ENCODE results near the gene EFHD2. TPM values are rescaled to one million over a fixed set of nuclear protein-coding genes. Genes with fewer than 3 reads are reported as not detected.

Gene EFHD2
- total RNA-seq, 1 experiment from 2014 or later, result 69.7 TPM

DNA sequence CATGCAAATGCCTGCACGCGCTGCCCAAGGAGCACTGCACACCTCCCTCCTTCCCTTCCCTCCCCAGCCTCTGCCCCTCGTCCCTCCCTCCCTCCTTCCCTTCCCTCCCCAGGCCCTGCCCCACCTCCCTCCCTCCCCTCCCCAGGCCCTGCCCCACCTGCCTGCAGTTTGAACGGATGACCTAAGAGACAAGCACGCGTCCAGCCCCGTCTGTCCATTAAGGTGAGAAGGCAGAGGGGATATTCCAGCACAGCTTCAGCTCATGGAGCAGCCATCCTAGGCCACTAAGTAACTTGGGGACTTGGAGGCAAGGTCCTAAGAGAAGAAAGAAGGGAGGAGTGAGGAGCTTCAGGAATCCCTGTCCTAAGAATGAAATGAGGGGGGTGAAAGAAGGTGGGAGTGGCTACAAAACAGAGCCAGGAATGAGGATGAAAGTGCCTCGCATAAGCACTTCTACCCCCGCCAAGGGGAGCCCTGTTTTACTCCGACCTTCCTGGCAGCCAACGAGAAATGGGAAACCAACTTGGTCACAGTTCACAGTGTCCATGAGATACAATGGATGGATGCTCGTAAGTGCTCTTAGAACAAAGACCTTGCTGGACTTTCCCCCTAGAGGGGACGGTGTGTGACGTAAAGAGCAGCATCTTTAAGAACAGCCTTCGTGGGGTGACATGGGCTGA is 21.3 kb upstream of the EFHD2 start:
- Histone ChIP-seq H3K4me2 (ENCODE audit: low read length) (no peak overlapping the region), H3K9me3 (ENCODE audit: control insufficient read depth in 1 of 2, insufficient read depth in 1 of 2, low read depth in 1 of 2, low read length in 2 of 2) (no peaks in the 10 kb centered on the region), H3K4me1 (ENCODE audit: control insufficient read depth in 1 of 2, insufficient read depth in 2 of 2, low read length in 2 of 2) (no peaks in the 10 kb centered on the region), H3K79me2 (ENCODE audit: insufficient read depth, low read length) (no peaks in the 10 kb centered on the region), H4K20me1 (ENCODE audit: insufficient read depth) (no peaks in the 10 kb centered on the region), H2AFZ (ENCODE audit: low read depth, low read length, poor library complexity, severe bottlenecking) (no peak overlapping the region), H3K36me3 (ENCODE audit: control insufficient read depth in 1 of 2, insufficient read depth in 2 of 2, low read length in 2 of 2) (no peaks in the 10 kb centered on the region), H3K9me2 (ENCODE audit: insufficient read depth) (no peaks in the 10 kb centered on the region), H3K4me3 (replicated peaks in 1 of 2; ENCODE audit: low read depth in 1 of 2, low read length in 2 of 2) (no peak overlapping the region), H3K9ac (ENCODE audit: low read length) (no peak overlapping the region), H3K27me3 (ENCODE audit: insufficient read depth, low read length) (no peaks in the 10 kb centered on the region), H3K27ac (ENCODE audit: low read depth, low read length) (no peak overlapping the region)
- ChIA-PET CTCF (no interaction called here), RAD21 (ENCODE audit: low non-redundant PET in 1 of 2, low total read pairs in 2 of 2, uncharacterized antibody in 2 of 2, unreplicated experiment in 2 of 2) (no interaction called here), POLR2A (no interaction called here)
- no TSS peak for BruUV-seq (replicated peaks)
- ATAC-seq (no peak), DNase-seq (ENCODE audit: low read depth, low spot score) (no peak)
- TF ChIP-seq, protein P1, sequence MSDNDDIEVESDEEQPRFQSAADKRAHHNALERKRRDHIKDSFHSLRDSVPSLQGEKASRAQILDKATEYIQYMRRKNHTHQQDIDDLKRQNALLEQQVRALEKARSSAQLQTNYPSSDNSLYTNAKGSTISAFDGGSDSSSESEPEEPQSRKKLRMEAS (IDR thresholded peaks at IDR 0.05), result no peak
- no peak for TF ChIP-seq EGR1 (IDR thresholded peaks at IDR 0.05; ENCODE audit: low read depth)
- TF ChIP-seq RAD21 (IDR thresholded peaks at IDR 0.05; ENCODE audit: low read depth), result no peak
- TF ChIP-seq, protein P2, sequence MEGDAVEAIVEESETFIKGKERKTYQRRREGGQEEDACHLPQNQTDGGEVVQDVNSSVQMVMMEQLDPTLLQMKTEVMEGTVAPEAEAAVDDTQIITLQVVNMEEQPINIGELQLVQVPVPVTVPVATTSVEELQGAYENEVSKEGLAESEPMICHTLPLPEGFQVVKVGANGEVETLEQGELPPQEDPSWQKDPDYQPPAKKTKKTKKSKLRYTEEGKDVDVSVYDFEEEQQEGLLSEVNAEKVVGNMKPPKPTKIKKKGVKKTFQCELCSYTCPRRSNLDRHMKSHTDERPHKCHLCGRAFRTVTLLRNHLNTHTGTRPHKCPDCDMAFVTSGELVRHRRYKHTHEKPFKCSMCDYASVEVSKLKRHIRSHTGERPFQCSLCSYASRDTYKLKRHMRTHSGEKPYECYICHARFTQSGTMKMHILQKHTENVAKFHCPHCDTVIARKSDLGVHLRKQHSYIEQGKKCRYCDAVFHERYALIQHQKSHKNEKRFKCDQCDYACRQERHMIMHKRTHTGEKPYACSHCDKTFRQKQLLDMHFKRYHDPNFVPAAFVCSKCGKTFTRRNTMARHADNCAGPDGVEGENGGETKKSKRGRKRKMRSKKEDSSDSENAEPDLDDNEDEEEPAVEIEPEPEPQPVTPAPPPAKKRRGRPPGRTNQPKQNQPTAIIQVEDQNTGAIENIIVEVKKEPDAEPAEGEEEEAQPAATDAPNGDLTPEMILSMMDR (IDR thresholded peaks at IDR 0.05 in 2 of 3, conservative IDR thresholded peaks at IDR 0.05 in 1 of 3; ENCODE audit: borderline replicate concordance in 1 of 3, insufficient read depth in 1 of 3, low read depth in 2 of 3, low read length in 2 of 3), result no peak
- no peak for TF ChIP-seq SP1 (IDR thresholded peaks at IDR 0.05; ENCODE audit: low read depth)
- TF ChIP-seq FOSL1 (IDR thresholded peaks at IDR 0.05; ENCODE audit: low read depth), result no peak
- no peak for TF ChIP-seq ZFX (IDR thresholded peaks at IDR 0.05)
- no peak for TF ChIP-seq CEBPB (IDR thresholded peaks at IDR 0.05; ENCODE audit: low read depth)
- TF ChIP-seq, protein P3, sequence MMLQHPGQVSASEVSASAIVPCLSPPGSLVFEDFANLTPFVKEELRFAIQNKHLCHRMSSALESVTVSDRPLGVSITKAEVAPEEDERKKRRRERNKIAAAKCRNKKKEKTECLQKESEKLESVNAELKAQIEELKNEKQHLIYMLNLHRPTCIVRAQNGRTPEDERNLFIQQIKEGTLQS (IDR thresholded peaks at IDR 0.05), result no peak
- TF ChIP-seq, protein P4, sequence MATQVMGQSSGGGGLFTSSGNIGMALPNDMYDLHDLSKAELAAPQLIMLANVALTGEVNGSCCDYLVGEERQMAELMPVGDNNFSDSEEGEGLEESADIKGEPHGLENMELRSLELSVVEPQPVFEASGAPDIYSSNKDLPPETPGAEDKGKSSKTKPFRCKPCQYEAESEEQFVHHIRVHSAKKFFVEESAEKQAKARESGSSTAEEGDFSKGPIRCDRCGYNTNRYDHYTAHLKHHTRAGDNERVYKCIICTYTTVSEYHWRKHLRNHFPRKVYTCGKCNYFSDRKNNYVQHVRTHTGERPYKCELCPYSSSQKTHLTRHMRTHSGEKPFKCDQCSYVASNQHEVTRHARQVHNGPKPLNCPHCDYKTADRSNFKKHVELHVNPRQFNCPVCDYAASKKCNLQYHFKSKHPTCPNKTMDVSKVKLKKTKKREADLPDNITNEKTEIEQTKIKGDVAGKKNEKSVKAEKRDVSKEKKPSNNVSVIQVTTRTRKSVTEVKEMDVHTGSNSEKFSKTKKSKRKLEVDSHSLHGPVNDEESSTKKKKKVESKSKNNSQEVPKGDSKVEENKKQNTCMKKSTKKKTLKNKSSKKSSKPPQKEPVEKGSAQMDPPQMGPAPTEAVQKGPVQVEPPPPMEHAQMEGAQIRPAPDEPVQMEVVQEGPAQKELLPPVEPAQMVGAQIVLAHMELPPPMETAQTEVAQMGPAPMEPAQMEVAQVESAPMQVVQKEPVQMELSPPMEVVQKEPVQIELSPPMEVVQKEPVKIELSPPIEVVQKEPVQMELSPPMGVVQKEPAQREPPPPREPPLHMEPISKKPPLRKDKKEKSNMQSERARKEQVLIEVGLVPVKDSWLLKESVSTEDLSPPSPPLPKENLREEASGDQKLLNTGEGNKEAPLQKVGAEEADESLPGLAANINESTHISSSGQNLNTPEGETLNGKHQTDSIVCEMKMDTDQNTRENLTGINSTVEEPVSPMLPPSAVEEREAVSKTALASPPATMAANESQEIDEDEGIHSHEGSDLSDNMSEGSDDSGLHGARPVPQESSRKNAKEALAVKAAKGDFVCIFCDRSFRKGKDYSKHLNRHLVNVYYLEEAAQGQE (IDR thresholded peaks at IDR 0.05; ENCODE audit: low read depth), result no peak
- TF ChIP-seq, protein P5, sequence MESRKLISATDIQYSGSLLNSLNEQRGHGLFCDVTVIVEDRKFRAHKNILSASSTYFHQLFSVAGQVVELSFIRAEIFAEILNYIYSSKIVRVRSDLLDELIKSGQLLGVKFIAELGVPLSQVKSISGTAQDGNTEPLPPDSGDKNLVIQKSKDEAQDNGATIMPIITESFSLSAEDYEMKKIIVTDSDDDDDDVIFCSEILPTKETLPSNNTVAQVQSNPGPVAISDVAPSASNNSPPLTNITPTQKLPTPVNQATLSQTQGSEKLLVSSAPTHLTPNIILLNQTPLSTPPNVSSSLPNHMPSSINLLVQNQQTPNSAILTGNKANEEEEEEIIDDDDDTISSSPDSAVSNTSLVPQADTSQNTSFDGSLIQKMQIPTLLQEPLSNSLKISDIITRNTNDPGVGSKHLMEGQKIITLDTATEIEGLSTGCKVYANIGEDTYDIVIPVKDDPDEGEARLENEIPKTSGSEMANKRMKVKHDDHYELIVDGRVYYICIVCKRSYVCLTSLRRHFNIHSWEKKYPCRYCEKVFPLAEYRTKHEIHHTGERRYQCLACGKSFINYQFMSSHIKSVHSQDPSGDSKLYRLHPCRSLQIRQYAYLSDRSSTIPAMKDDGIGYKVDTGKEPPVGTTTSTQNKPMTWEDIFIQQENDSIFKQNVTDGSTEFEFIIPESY (IDR thresholded peaks at IDR 0.05; ENCODE audit: extremely low read depth, insufficient replicate concordance, low read length), result no peak
- no peak for TF ChIP-seq CBX3 (IDR thresholded peaks at IDR 0.05; ENCODE audit: low read depth)
- TF ChIP-seq YY1 (IDR thresholded peaks at IDR 0.05; ENCODE audit: extremely low read depth, insufficient replicate concordance, low read depth, low read length), result no peak
- TF ChIP-seq SRF (IDR thresholded peaks at IDR 0.05; ENCODE audit: low read depth), result no peak
- TF ChIP-seq EZH2 (IDR thresholded peaks at IDR 0.05), result no peak
- intact Hi-C loops (cut with micrococcal nuclease), result no loop called here

Data from HCT116 (cell line).